ENCODE measurements around the gene IL18.
"Not testable (repeated sequence)": the region's sequence is repeated elsewhere in the genome, so short reads cannot be mapped to it uniquely, and the experiment has no call there.

Gene IL18

GRCh38 chr11:112121981-112122615 lies 41.8 kb downstream of the IL18 start:
- DNase-seq (ENCODE audit: low read depth in 2 of 2): no peak

GRCh38 chr11:112118176-112118575 lies 45.7 kb downstream of the IL18 start:
- DNase-seq (ENCODE audit: low read depth in 2 of 2): no peak

- no peak for DNase-seq (ENCODE audit: low read depth in 2 of 2)
Measured at GRCh38 chr11:112115386-112115785, 48.5 kb downstream of the IL18 start.

GRCh38 chr11:112114460-112114859 lies 49.4 kb downstream of the IL18 start:
- no peak for DNase-seq (ENCODE audit: low read depth in 2 of 2)

GRCh38 chr11:112113539-112114457 lies 50.1 kb downstream of the IL18 start:
- DNase-seq (ENCODE audit: low read depth in 2 of 2): no peak

- DNase-seq (ENCODE audit: low read depth in 2 of 2): no peak
Measured at GRCh38 chr11:112106070-112106469, 57.8 kb downstream of the IL18 start.

- no peak for DNase-seq (ENCODE audit: low read depth in 2 of 2)
Measured at GRCh38 chr11:112103446-112103845, 60.4 kb downstream of the IL18 start.

GRCh38 chr11:112100462-112100861 lies 63.4 kb downstream of the IL18 start:
- no peak for DNase-seq (ENCODE audit: low read depth in 2 of 2)

GRCh38 chr11:112097734-112098528 lies 66.0 kb downstream of the IL18 start:
- no peak for DNase-seq (ENCODE audit: low read depth in 2 of 2)

GRCh38 chr11:112096194-112096593 lies 67.7 kb downstream of the IL18 start:
- no peak for DNase-seq (ENCODE audit: low read depth in 2 of 2)

GRCh38 chr11:112095302-112095701 lies 68.6 kb downstream of the IL18 start:
- DNase-seq (ENCODE audit: low read depth in 2 of 2): not testable (repeated sequence)
